Measurements from ENCODE around the gene CRYBA2. TPM values are rescaled to one million over a fixed set of nuclear protein-coding genes. Genes with fewer than 3 reads are reported as not detected.

Gene CRYBA2
- total RNA-seq, 1 donor from 2014 or later, result not detected

GRCh38 chr2:218999021-218999880 is 6.0 kb upstream of the CRYBA2 start:
- DNase-seq (ENCODE audit: low read depth in 2 of 2), result no peak

- no peak for DNase-seq (ENCODE audit: low read depth in 2 of 2)
Measured at GRCh38 chr2:218998414-218999002, 5.3 kb upstream of the CRYBA2 start.

GRCh38 chr2:218997731-218998130 is 4.5 kb upstream of the CRYBA2 start:
- DNase-seq (ENCODE audit: low read depth in 2 of 2), result no peak

DNA sequence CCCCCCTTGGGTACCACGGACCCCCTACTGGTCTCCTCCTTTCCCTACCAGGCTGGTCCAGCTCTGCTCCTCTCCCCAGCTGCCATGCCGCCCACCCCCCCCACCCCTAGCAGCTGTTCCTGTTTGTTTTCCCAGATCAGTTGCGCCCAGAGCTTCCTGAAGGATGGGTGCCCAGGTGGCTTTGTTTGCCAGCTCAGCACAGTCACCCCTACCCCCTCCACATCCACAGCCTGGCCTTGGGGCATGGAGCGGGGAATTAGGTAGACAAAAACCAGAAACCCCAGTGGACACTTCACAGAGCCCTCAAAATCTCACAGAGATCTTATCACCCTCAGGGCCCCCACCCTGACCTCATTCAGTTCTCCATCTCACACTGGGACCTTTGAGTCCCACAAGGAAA is 3.7 kb upstream of the CRYBA2 start:
- no peak for DNase-seq (ENCODE audit: low read depth in 2 of 2)

- DNase-seq (ENCODE audit: low read depth in 2 of 2), result peak; percentile 29 to 74
Measured at GRCh38 chr2:218995972-218996711, 2.9 kb upstream of the CRYBA2 start.

GRCh38 chr2:218995561-218995960 is 2.3 kb upstream of the CRYBA2 start:
- no peak for DNase-seq (ENCODE audit: low read depth in 2 of 2)

- no peak for DNase-seq (ENCODE audit: low read depth in 2 of 2)
Measured at GRCh38 chr2:218992703-218993344, 398 bp downstream of the CRYBA2 start.

GRCh38 chr2:218992196-218992595 is 1.0 kb downstream of the CRYBA2 start:
- DNase-seq (ENCODE audit: low read depth in 2 of 2), result no peak

DNA sequence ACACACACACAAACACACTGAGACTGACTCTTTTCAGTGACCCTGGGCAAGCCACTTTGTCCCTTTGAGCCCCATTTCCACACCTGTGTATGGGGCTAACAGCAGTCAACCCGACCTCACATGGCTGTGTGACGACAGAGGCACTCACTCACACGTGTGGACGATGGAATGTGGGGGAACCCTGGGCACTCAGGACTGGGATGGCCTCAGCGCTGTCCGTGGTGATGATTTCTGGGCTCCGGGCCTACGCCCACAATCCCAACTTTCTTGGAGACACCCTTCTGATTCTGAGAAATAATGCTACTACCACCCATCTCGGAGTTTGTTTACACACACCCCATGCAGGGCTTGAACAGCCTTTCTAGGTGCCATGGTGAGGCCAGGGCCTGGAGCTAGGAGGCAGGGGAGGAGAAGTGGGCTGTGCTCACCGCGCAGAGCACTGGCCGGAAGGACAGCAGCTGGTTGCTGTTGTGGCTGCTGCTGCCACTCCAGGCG is 1.5 kb downstream of the CRYBA2 start:
- no peak for DNase-seq (ENCODE audit: low read depth in 2 of 2)

DNA sequence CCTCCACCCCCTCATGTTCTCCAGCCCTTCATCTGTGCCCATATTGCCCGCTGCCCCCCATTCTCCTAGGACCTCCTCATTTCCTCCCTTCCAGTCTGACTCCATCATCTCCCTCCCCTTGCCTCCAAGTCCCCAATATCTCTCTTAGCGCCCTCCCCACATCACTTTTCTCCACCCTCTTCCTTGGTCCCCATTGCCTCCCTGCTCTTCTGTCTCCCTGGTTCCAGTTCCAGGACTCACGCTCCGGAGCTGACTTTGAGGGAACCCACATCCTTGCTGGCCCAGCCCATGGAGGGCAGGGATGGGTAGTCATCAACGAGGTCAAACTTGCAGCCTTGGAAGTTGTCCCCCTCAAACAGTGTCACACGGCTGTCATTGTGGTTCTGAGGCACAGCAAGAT is 2.6 kb downstream of the CRYBA2 start:
- DNase-seq (ENCODE audit: low read depth in 2 of 2), result no peak

DNA sequence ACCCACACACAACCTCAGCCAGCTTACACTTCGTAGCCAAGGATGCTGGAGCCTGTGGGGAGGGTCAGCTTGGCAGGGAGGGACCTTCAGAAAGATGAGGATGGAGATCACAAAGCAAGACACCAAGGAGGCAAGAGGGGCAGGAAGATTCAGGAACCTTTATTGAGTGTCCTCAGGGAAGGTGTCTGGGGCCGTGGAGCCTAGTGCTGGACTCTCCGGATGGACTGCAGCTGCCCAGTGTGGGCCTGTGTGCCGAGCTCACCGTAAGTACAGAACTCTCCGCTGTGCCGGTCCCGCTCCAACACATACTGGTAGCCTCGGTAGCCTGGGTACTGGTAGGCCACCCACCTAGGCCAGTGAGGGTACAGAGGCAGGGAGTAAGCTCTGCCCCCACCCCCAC is 3.2 kb downstream of the CRYBA2 start:
- no peak for DNase-seq (ENCODE audit: low read depth in 2 of 2)

- DNase-seq (ENCODE audit: low read depth in 2 of 2), result no peak
Measured at GRCh38 chr2:218988650-218989049, 4.6 kb downstream of the CRYBA2 start.

DNA sequence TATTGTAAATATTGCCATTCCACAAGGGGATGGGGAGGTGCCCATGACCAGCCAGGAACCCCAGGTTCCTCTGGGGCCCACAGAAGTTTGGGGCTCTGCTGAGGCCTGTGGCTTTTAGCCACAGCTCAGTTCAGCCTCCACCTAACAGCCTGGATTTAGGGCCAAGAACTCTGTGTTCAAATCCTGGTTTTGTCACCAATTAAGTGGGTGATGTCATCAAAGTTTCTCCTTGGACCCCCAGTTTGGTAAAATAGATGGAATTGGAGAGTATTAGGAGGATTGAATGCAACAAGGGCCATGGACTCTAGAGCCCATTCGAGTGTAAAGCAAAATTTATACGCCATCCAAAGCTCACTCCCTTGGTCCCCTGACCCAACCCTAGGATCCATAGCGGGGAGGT is 5.1 kb downstream of the CRYBA2 start:
- no peak for DNase-seq (ENCODE audit: low read depth in 2 of 2)

DNA sequence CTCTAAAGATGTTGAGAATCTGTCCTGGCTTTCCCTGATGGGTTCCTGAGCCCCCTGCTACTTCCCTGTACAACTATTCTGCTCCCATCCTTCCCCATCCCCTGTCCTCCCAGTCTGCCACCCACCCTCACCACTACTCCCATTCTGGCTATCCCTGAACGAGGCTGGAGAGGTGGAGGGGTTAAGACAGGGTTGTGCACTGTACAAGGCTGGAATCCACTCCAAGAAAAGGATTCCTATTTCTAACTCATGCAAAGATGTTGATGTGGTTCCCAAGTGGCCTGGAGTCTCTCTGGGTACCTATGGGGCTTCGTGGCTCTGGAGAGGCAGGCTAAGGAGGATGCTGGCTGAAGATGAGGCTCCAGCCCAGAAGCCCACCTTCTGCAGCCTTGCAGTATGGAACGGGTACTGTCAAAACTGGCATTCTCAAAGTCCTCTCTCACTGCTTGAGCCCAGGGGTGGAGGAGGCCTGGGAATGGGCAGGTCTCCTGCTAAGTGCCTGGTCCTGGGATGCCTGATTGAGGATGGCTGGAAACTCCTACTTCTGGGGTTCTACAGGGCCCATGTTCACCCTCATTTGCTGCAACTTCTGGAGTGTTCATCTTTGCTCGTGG is 7.0 kb downstream of the CRYBA2 start:
- DNase-seq (ENCODE audit: low read depth in 2 of 2), result no peak

- no peak for DNase-seq (ENCODE audit: low read depth in 2 of 2)
Measured at GRCh38 chr2:218985325-218986091, 7.7 kb downstream of the CRYBA2 start.

GRCh38 chr2:218985021-218985324 is 8.2 kb downstream of the CRYBA2 start, which contains the start of gene FEV:
Gene FEV, minus strand, starts transcription at chr2:218985184. Its CDS starts 109 bp downstream, at chr2:218985075.
- no peak for DNase-seq (ENCODE audit: low read depth in 2 of 2)

DNA sequence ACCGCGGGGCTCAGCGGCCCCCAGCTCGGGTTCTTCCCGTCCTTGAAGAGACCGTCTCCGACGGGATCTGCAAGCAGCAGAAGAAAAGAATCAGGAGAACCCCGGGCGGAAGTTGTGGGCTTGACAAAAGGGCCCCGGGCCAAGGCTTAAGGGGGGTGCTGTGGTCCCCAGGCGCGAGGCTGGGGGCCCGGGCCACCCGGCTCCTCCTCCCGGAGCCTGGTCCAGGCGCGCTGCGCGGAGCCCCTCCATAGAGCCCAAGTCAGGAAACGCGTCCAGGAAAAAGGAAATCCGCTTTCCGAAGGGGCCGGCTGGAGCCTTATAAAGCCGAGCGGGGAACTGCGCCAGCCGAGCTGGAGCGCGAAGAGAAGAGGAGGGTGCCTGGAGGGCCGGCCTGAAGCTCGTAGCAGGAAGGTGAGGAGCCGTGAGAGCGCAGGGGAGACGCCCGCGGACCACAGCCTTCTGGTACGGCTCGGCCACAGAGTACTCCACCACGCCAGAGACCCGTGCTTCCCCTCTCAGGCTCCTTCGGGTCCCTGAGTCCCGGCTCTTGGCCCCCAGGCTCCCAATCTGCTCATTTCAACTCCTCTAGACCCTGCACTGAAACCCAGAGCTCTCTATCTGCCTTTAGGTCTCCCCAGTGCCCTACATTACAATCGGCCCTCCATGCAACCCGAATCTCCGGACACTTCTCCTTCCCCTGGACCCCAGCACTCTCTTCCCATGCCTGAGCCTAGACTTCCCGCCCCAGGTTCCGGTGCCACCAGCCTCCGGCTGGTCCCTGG is 8.8 kb downstream of the CRYBA2 start:
- DNase-seq (ENCODE audit: low read depth in 2 of 2), result peak; percentile 40 to 44

GRCh38 chr2:218983934-218984238 is 9.3 kb downstream of the CRYBA2 start:
- DNase-seq (ENCODE audit: low read depth in 2 of 2), result no peak

- peak in 1 of 2 donors; percentile 20 for DNase-seq (ENCODE audit: low read depth in 2 of 2)
Measured at GRCh38 chr2:218983263-218983933, 9.8 kb downstream of the CRYBA2 start.
